HEK293T (cell line): ENCODE data around the gene RAB14.

ENCODE experiments used
- BHLHE40 ChIP-seq: fragments of 450-650 bp; IDR thresholded peaks from 2 replicates; pipeline ENCODE4 v1.6.1; 2016; ENCODE audit warnings: mild to moderate bottlenecking, moderate library complexity, borderline replicate concordance
- CTBP1 ChIP-seq: fragments of 450-650 bp; IDR thresholded peaks from 2 replicates; pipeline ENCODE4 v1.6.1; 2016; ENCODE audit warnings: borderline replicate concordance
- ELF4 ChIP-seq: fragments of 450-650 bp; IDR thresholded peaks from 2 replicates; pipeline ENCODE4 v1.6.1; 2017; ENCODE audit warnings: antibody characterized with exemption
- FOXA1 ChIP-seq: fragments of 450-650 bp; IDR thresholded peaks from 2 replicates; pipeline ENCODE4 v1.6.1; 2016; ENCODE audit warnings: mild to moderate bottlenecking
- FOXK2 ChIP-seq: fragments of 450-650 bp; IDR thresholded peaks from 2 replicates; pipeline ENCODE4 v1.6.1; 2016; ENCODE audit warnings: mild to moderate bottlenecking
- FOXM1 ChIP-seq: fragments of 450-650 bp; IDR thresholded peaks from 2 replicates; pipeline ENCODE4 v1.6.1; 2017; ENCODE audit warnings: mild to moderate bottlenecking, borderline replicate concordance
- LEF1 ChIP-seq: fragments of 450-650 bp; IDR thresholded peaks from 2 replicates; pipeline ENCODE4 v1.6.1; 2017; ENCODE audit warnings: mild to moderate bottlenecking, borderline replicate concordance
- NFRKB ChIP-seq: fragments of 450-650 bp; IDR thresholded peaks from 2 replicates; pipeline ENCODE4 v1.6.1; 2016; ENCODE audit warnings: mild to moderate bottlenecking, moderate library complexity
- SP1 ChIP-seq: fragments of 450-650 bp; IDR thresholded peaks from 2 replicates; pipeline ENCODE4 v1.6.1; 2017
- SUZ12 ChIP-seq: fragments of 450-650 bp; IDR thresholded peaks from 2 replicates; pipeline ENCODE4 v1.6.1; 2016; ENCODE audit warnings: mild to moderate bottlenecking
- TARDBP ChIP-seq: fragments of 450-650 bp; IDR thresholded peaks from 2 replicates; pipeline ENCODE4 v1.6.1; 2016
- ZNF384 ChIP-seq: fragments of 450-650 bp; IDR thresholded peaks from 2 replicates; pipeline ENCODE4 v1.6.1; 2016

GRCh38 chr9:121182101-121182836 lies 19.4 kb downstream of the RAB14 start:
- TF ChIP-seq SUZ12 (no peak), FOXM1 (no peak), NFRKB (no peak), SP1 (no peak), FOXK2 (no peak), BHLHE40 (no peak), LEF1 (no peak), ZNF384 (no peak), CTBP1 (no peak), TARDBP (no peak), ELF4 (no peak), FOXA1 (no peak)
